Fibroblast of mammary gland (primary cell): ENCODE results near the gene GLCE.

Experiments
- DNase-seq: peaks from one replicate; pipeline ENCODE4 v3.0.0-alpha.2; 2010; ENCODE audit warnings: low read depth
- H3K4me3 ChIP-seq: 2 replicates; pipeline ENCODE4 v1.5.1; 2011; ENCODE audit warnings: low read depth, mild to moderate bottlenecking, low read length, moderate library complexity; ENCODE audit not compliant: control insufficient read depth
- CTCF ChIP-seq: conservative IDR thresholded peaks from 2 replicates; pipeline ENCODE4 v1.5.1; 2011; ENCODE audit warnings: low read depth, low read length, inconsistent platforms; ENCODE audit not compliant: control insufficient read depth, insufficient read depth

GLCE gene

DNA sequence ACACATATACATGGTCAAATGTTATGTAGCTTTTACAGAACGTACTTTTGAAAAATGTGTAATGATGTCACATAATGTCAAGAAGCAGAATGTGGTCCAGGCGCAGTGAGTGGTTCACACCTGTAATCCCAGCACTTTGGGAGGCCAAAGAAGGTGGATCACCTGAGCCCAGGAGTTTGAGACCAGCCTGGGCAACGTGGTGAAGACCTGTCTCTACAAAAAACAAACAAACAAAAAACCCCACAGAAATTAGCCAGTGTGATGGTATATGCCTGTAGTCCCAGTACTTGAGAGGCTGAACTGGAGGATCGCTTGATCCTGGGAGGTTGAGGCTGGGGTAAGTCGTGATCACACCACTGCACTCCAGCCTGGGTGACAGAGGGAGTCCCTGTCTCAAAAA, 15.9 kb upstream of the GLCE start:
- TF ChIP-seq CTCF = no peak
- no peak overlapping the region for H3K4me3 ChIP-seq
- DNase-seq = no peak

- no peak overlapping the region for H3K4me3 ChIP-seq
- no peak for TF ChIP-seq CTCF
- no peak for DNase-seq
Observed at GRCh38 chr15:69145149-69145693, 15.2 kb upstream of the GLCE start.

- no peak for TF ChIP-seq CTCF
- no peak for DNase-seq
- no peak overlapping the region for H3K4me3 ChIP-seq
Observed at GRCh38 chr15:69145694-69146492, 14.5 kb upstream of the GLCE start.

- DNase-seq = no peak
- no peak for TF ChIP-seq CTCF
Observed at GRCh38 chr15:69146724-69147435, 13.6 kb upstream of the GLCE start.

GRCh38 chr15:69148465-69148864, 12.0 kb upstream of the GLCE start:
- DNase-seq = no peak
- H3K4me3 ChIP-seq = no peak overlapping the region
- TF ChIP-seq CTCF = no peak

More at GRCh38 chr15:69146724-69147435, 13.6 kb upstream of the GLCE start:
- no peak overlapping the region for H3K4me3 ChIP-seq

DNA sequence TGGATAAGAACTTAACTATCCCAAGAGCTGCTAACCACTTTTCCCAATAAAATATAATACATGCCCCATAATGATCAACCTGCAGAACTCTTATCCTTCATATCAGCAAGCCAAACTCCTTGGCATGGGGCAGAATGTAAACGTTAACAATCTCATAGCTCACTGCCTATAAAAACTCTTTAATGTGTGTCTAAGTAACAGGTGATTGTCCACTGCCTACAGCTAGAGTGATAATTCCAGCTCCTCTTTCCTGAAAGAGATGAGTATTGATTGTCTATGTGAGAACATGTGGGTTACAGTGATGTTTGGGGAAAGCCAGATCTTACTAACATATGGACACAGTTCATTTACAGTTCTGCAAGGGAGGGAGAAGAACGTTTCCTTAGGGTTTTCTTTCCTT, 11.3 kb upstream of the GLCE start:
- no peak overlapping the region for H3K4me3 ChIP-seq
- TF ChIP-seq CTCF = no peak
- no peak for DNase-seq
